ENCODE results near the gene KCNK6. TPM values are rescaled to one million over a fixed set of nuclear protein-coding genes. Genes with fewer than 3 reads are reported as not detected.

The KCNK6 gene
- total and polyA plus RNA-seq, 5 experiments from 2014 or later = 1.1 to 6.8 (median 3.1) TPM

DNA sequence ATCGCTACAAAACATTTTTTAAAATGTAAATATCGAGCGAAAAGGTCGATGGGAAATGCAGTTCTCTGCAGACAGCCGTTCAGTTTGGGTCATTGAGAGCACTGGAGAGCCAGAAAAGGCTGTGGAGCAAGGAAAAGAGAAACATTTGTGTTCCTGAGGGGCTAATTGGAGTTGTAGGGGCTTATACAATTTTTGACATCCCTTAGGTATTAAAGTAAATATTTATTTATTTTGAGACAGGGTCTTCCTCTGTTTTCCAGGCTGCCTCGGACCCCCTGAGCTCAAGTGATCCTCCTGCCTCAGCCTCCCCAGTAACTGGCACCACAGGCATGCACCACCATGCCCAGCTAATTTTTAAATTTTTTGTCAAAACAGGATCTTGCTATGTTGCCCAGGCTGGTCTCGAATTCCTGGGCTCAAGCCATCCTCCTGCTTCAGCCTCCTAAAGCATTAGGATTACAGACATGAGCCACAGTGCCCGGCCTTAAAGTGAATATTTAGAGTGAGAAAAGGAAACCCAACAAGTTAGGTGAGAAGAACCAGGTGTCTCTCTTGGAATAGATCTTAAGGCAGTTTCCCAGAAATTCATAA, 3.1 kb upstream of the KCNK6 start:
- peak; percentile 10 to 26 for ATAC-seq
- no peaks in the 10 kb centered on the region for H3K9me3 Mint-ChIP-seq
- H3K4me1 Mint-ChIP-seq = peaks cover 22 to 60% (median 47%) of the 10 kb centered on the region in 4 donors
- POLR2A ChIA-PET = interaction anchor here (0.6 to 1.4 kb wide), 3 partner anchors 17 to 41 kb away, joined by 3 to 5 read pairs (median 4); partner anchors contain the start of gene CATSPERG
- H3K36me3 Mint-ChIP-seq = no peaks in the 10 kb centered on the region
- peak overlapping the region; percentile 79 to 94 (median 90) for H3K4me3 Mint-ChIP-seq
- peak overlapping the region; percentile 91 to 98 (median 94) for H3K27ac Mint-ChIP-seq
- no peak for DNase-seq
- H3K27me3 Mint-ChIP-seq = no peaks in the 10 kb centered on the region

GRCh38 chr19:38317104-38317612, 2.5 kb upstream of the KCNK6 start:
- no peaks in the 10 kb centered on the region for H3K36me3 Mint-ChIP-seq
- ATAC-seq (no peak), DNase-seq (peak in 5 of 10 donors; percentile 23 to 37 (median 29))
- H3K4me3 Mint-ChIP-seq = peak overlapping the region; percentile 79 to 94 (median 90)
- H3K27me3 Mint-ChIP-seq = no peaks in the 10 kb centered on the region
- no peaks in the 10 kb centered on the region for H3K9me3 Mint-ChIP-seq
- POLR2A ChIA-PET = interaction anchor here (0.6 to 1.4 kb wide), 4 partner anchors 16 to 1089 kb away, joined by 3 to 5 read pairs (median 4); partner anchors contain the start of gene CATSPERG
- peaks cover 22 to 64% (median 53%) of the 10 kb centered on the region in 4 donors for H3K4me1 Mint-ChIP-seq
- peak overlapping the region; percentile 91 to 98 (median 94) for H3K27ac Mint-ChIP-seq

DNA sequence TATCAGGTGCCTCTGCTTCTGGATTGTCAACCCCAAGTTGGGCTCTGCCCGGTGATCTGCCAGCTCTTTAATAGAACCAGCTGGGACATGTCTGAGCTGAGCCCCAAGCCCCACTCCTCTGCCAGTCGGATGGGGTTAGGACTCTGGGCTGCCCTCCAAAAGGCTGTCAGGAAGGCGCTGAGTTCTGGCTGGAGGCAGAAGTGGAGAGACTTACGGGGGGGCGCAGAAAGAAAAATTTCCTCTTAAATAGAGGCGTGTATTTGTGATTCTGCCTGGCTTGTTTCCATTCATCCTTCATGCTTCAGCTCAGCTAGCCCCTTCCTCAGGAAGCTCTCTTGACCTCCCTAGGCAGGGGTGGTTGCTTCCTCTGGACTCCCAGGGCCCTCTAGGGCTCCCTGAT, 985 bp upstream of the KCNK6 start:
- peaks cover 15 to 61% (median 57%) of the 10 kb centered on the region in 4 donors for H3K4me1 Mint-ChIP-seq

DNA sequence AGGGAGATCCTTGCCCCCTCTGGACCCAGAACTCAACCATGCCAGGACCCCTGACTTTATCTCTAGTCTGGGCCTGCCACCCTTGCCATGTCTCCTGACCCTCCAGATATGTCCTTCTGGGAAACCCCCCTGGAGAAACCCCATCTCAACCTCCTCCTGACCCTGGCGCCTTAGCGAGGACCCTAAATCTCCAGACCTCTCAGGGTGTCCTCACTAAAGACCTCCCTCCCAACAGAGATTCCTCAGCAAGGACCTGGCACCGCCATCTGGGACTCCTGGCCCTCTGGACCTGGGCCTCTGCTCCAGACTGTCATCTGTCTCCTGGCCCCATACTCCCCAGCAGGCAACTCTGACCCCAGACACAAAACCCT, 1.3 kb downstream of the KCNK6 start:
- POLR2A ChIA-PET = interaction anchor here (0.5 to 1.3 kb wide), 2 partner anchors 56 to 1946 kb away, joined by 3 read pairs; no protein-coding TSS in a partner anchor
- peaks cover 0 to 14% (median 0%) of the 10 kb centered on the region in 3 donors for H3K36me3 Mint-ChIP-seq
- peak overlapping the region in 8 of 10 donors; percentile 19 to 88 (median 70) for H3K27ac Mint-ChIP-seq
- ATAC-seq (no peak), DNase-seq (no peak)
- H3K4me3 Mint-ChIP-seq = peak overlapping the region; percentile 79 to 91 (median 86)
- H3K27me3 Mint-ChIP-seq = no peaks in the 10 kb centered on the region
- no peaks in the 10 kb centered on the region for H3K9me3 Mint-ChIP-seq
- H3K4me1 Mint-ChIP-seq = peaks cover 15 to 54% (median 50%) of the 10 kb centered on the region in 4 donors

More for the DNA sequence above, 985 bp upstream of the KCNK6 start:
- DNase-seq = no peak
- POLR2A ChIA-PET = interaction anchor here (0.5 to 1.4 kb wide), 6 partner anchors 14 to 412 kb away, joined by 3 to 4 read pairs (median 3); partner anchors contain the start of genes CATSPERG, PSMD8, SIPA1L3 and WDR87
- ATAC-seq = no peak
- Mint-ChIP-seq H3K9me3 (no peaks in the 10 kb centered on the region), H3K27ac (peak overlapping the region in 8 of 10 donors; percentile 24 to 86 (median 69)), H3K4me3 (peak overlapping the region; percentile 55 to 91 (median 84)), H3K36me3 (no peaks in the 10 kb centered on the region), H3K27me3 (no peaks in the 10 kb centered on the region)

DNA sequence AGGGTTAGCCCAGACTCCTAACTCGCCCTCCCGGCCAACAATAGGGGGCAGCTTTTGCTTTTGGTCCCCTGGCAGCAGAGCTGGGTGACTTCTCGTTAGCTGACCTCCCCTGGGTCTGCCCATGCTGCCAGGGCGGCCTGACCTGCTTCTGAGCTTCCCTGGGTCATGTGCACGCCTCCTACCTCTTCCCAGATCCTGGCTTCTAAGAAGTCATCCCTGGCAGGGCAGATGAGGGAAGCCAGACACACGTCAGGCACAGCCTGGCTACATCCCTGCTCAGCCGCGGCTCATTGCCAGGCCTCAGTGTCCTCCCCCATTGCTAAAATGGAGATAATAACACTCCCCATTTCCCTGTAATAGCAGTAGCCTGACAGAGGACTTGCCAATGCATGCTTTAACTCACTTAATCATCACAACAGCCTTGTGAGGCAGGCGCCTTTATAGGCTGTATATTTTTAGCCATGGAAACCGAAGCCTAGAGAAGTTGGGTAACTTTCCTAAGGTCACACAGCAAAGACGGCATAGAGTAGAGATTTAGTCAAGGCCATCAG, 2.1 kb downstream of the KCNK6 start:
- Mint-ChIP-seq H3K4me1 (peaks cover 14 to 48% (median 44%) of the 10 kb centered on the region in 4 donors), H3K27ac (peak overlapping the region in 5 of 10 donors; percentile 12 to 37 (median 19)), H3K9me3 (no peaks in the 10 kb centered on the region), H3K4me3 (peak overlapping the region; percentile 3 to 91 (median 86)), H3K36me3 (peaks cover 0 to 18% (median 0%) of the 10 kb centered on the region in 3 donors), H3K27me3 (no peaks in the 10 kb centered on the region)
- ATAC-seq (no peak), DNase-seq (no peak)
- POLR2A ChIA-PET = interaction anchor here (0.5 to 0.6 kb wide), 2 partner anchors 547 to 1947 kb away, joined by 3 read pairs; no protein-coding TSS in a partner anchor

- H3K9me3 Mint-ChIP-seq = no peaks in the 10 kb centered on the region
- no peak for ATAC-seq
- H3K4me3 Mint-ChIP-seq = peak overlapping the region in 1 of 10 donors; percentile 45
- no peaks in the 10 kb centered on the region for H3K27me3 Mint-ChIP-seq
- peaks cover 6 to 33% (median 6%) of the 10 kb centered on the region in 3 donors for H3K36me3 Mint-ChIP-seq
- DNase-seq = no peak
- H3K4me1 Mint-ChIP-seq = peaks cover 9 to 36% (median 33%) of the 10 kb centered on the region in 4 donors
- H3K27ac Mint-ChIP-seq = peak overlapping the region in 1 of 10 donors; percentile 20
- POLR2A ChIA-PET = no interaction called here
Observed at GRCh38 chr19:38323291-38323690, 3.6 kb downstream of the KCNK6 start.

DNA sequence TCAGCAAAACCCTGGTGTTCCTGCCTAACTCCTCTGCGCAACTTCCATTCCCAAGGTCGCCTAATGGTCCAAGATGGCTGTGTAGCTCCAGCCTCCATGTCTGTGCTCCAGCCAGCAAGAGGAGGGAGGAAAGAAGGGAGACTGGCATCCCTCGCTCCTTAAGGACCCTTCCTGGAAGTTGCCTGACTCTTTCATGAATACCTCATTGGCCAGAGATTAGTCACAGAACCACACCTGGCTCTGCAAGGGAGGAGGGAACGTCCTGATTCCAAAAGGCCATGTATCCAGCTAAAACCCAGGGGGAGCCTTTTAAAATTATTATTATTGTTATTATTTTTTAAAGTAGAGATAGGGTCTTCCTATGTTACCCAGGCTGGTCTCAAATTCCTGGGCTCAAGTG, 4.8 kb downstream of the KCNK6 start:
- Mint-ChIP-seq H3K27me3 (no peaks in the 10 kb centered on the region), H3K4me3 (no peak overlapping the region), H3K36me3 (peaks cover 6 to 40% (median 6%) of the 10 kb centered on the region in 3 donors), H3K4me1 (peaks cover 10 to 31% (median 26%) of the 10 kb centered on the region in 4 donors), H3K27ac (peak overlapping the region in 1 of 10 donors; percentile 9), H3K9me3 (no peaks in the 10 kb centered on the region)
- DNase-seq = no peak
- POLR2A ChIA-PET = no interaction called here
- ATAC-seq = no peak

DNA sequence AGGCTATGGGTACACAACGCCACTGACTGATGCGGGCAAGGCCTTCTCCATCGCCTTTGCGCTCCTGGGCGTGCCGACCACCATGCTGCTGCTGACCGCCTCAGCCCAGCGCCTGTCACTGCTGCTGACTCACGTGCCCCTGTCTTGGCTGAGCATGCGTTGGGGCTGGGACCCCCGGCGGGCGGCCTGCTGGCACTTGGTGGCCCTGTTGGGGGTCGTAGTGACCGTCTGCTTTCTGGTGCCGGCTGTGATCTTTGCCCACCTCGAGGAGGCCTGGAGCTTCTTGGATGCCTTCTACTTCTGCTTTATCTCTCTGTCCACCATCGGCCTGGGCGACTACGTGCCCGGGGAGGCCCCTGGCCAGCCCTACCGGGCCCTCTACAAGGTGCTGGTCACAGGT, 6.9 kb downstream of the KCNK6 start:
- H3K4me3 Mint-ChIP-seq = no peak overlapping the region
- H3K27ac Mint-ChIP-seq = no peak overlapping the region
- no peaks in the 10 kb centered on the region for H3K9me3 Mint-ChIP-seq
- peaks cover 8 to 14% (median 10%) of the 10 kb centered on the region in 4 donors for H3K4me1 Mint-ChIP-seq
- no peaks in the 10 kb centered on the region for H3K27me3 Mint-ChIP-seq
- DNase-seq = no peak
- H3K36me3 Mint-ChIP-seq = peaks cover 6 to 40% (median 6%) of the 10 kb centered on the region in 3 donors
- ATAC-seq = no peak
- POLR2A ChIA-PET = no interaction called here

- no peak for ATAC-seq
- Mint-ChIP-seq H3K27ac (peak overlapping the region in 1 of 10 donors; percentile 66), H3K36me3 (peaks cover 6 to 37% (median 6%) of the 10 kb centered on the region in 3 donors), H3K4me1 (peaks cover 0 to 9% (median 0%) of the 10 kb centered on the region in 4 donors), H3K9me3 (no peaks in the 10 kb centered on the region), H3K27me3 (no peaks in the 10 kb centered on the region), H3K4me3 (no peak overlapping the region)
- POLR2A ChIA-PET = no interaction called here
- DNase-seq = no peak
Observed at GRCh38 chr19:38329651-38330050, 10.0 kb downstream of the KCNK6 start.

DNA sequence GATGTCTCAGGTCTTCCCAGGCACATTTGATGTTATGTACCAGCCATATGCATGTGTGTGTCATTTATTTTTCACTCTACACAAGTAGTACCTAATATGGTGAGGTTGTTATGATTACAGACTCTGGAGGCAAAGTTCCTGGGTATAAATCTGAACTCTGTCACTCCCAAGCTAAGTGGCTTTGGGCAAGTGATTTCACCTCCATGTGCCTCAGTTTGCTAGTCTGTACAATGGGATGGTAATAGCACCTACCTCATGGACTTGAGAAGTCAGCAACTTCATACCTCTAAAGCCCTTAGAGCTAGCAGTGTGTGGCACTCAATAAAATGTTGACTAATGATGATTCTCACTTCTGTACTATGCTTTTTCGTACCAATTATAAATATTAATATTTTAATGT, 12.1 kb downstream of the KCNK6 start:
- ATAC-seq (no peak), DNase-seq (no peak)
- POLR2A ChIA-PET = no interaction called here
- no peak overlapping the region for H3K4me3 Mint-ChIP-seq
- no peaks in the 10 kb centered on the region for H3K9me3 Mint-ChIP-seq
- peaks cover under 1 to 12% (median 7%) of the 10 kb centered on the region in 4 donors for H3K4me1 Mint-ChIP-seq
- no peaks in the 10 kb centered on the region for H3K27me3 Mint-ChIP-seq
- peaks cover 6 to 22% (median 6%) of the 10 kb centered on the region in 3 donors for H3K36me3 Mint-ChIP-seq
- H3K27ac Mint-ChIP-seq = no peak overlapping the region

DNA sequence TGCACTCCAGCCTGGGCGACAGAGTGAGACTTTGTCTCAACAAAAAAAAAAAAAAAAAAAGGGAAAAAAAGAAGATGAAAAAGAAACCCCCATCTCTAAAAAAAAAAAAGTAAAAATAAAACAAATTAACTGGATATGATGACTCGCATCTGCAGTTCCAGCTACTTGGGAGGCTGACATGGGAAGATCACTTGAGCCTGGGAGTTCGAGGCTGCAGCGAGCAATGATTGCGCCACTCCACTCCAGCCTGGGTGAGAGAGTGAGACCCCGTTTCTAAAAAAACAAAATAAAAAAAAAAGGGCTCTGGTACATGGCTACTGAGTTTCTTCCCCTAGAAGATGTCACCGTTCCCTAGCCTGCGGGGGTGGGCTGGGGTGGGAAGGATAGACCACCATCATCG, 13.6 kb downstream of the KCNK6 start:
- H3K27me3 Mint-ChIP-seq = no peaks in the 10 kb centered on the region
- H3K9me3 Mint-ChIP-seq = no peaks in the 10 kb centered on the region
- POLR2A ChIA-PET = interaction anchor here (0.6 to 0.7 kb wide), 3 partner anchors 15 to 636 kb away, joined by 3 to 5 read pairs (median 4); no protein-coding TSS in a partner anchor
- H3K4me3 Mint-ChIP-seq = no peak overlapping the region
- peaks cover 9 to 19% (median 13%) of the 10 kb centered on the region in 4 donors for H3K4me1 Mint-ChIP-seq
- peaks cover 0 to 8% (median 0%) of the 10 kb centered on the region in 3 donors for H3K36me3 Mint-ChIP-seq
- DNase-seq (no peak), ATAC-seq (no peak)
- H3K27ac Mint-ChIP-seq = no peak overlapping the region

GRCh38 chr19:38335949-38336637, 16.4 kb downstream of the KCNK6 start:
- POLR2A ChIA-PET = interaction anchor here (0.7 to 4.1 kb wide), 10 partner anchors 18 to 434 kb away, joined by 3 to 56 read pairs (median 4); partner anchors contain the start of genes EIF3K, FAM98C, MAP4K1 and PSMD8
- Mint-ChIP-seq H3K27ac (peak overlapping the region; percentile 88 to 100 (median 98)), H3K4me1 (peaks cover 12 to 32% (median 22%) of the 10 kb centered on the region in 4 donors), H3K4me3 (peak overlapping the region; percentile 88 to 99 (median 94)), H3K36me3 (no peaks in the 10 kb centered on the region), H3K27me3 (no peaks in the 10 kb centered on the region), H3K9me3 (no peaks in the 10 kb centered on the region)
- ATAC-seq = peak; percentile 69 to 75
- peak; percentile 85 to 95 (median 92) for DNase-seq

Measured in naive thymus-derived CD8-positive, alpha-beta T cell (primary cell).